GM08714 (cell line): Measurements from ENCODE around the gene XRCC2.
A peak's percentile ranks its signal among the peaks of the same experiment; 100 is the strongest.
"Not testable (repeated sequence)": the region's sequence is repeated elsewhere in the genome, so short reads cannot be mapped to it uniquely, and the experiment has no call there.

Experiments
- H3K4me3 ChIP-seq: fragments of 200-500 bp; sonication (Bioruptor generic); 2 replicates; pipeline ENCODE4 v1.5.1; 2014; ENCODE audit warnings: mild to moderate bottlenecking, low read length, inconsistent platforms
- ZNF274 ChIP-seq: IDR thresholded peaks from 2 replicates; pipeline ENCODE4 v1.6.1; 2012; ENCODE audit warnings: mild to moderate bottlenecking, low read depth, low read length

XRCC2 gene

GRCh38 chr7:152674860-152675758, 832 bp downstream of the XRCC2 start:
- TF ChIP-seq ZNF274 = no peak
- H3K4me3 ChIP-seq = peak overlapping the region; percentile 79

- no peak for TF ChIP-seq ZNF274
- no peak overlapping the region for H3K4me3 ChIP-seq
Measured at GRCh38 chr7:152673897-152674296, 2.0 kb downstream of the XRCC2 start.

GRCh38 chr7:152672626-152673025, 3.3 kb downstream of the XRCC2 start:
- no peak for TF ChIP-seq ZNF274

GRCh38 chr7:152669758-152670157, 6.2 kb downstream of the XRCC2 start:
- H3K4me3 ChIP-seq = no peak overlapping the region
- TF ChIP-seq ZNF274 = no peak

More at GRCh38 chr7:152672626-152673025, 3.3 kb downstream of the XRCC2 start:
- H3K4me3 ChIP-seq = no peak overlapping the region

- TF ChIP-seq ZNF274 = no peak
- no peak overlapping the region for H3K4me3 ChIP-seq
Measured at GRCh38 chr7:152668975-152669374, 7.0 kb downstream of the XRCC2 start.

- TF ChIP-seq ZNF274 = no peak
- H3K4me3 ChIP-seq = no peak overlapping the region
Measured at GRCh38 chr7:152667958-152668357, 8.0 kb downstream of the XRCC2 start.

- no peak for TF ChIP-seq ZNF274
- H3K4me3 ChIP-seq = no peak overlapping the region
Measured at GRCh38 chr7:152666078-152666477, 9.9 kb downstream of the XRCC2 start.

- no peak overlapping the region for H3K4me3 ChIP-seq
- no peak for TF ChIP-seq ZNF274
Measured at GRCh38 chr7:152664636-152665035, 11.3 kb downstream of the XRCC2 start.

- no peak for TF ChIP-seq ZNF274
- H3K4me3 ChIP-seq = no peak overlapping the region
Measured at GRCh38 chr7:152663931-152664330, 12.0 kb downstream of the XRCC2 start.

- no peak for TF ChIP-seq ZNF274
- H3K4me3 ChIP-seq = no peak overlapping the region
Measured at GRCh38 chr7:152663148-152663740, 12.7 kb downstream of the XRCC2 start.

GRCh38 chr7:152661479-152661878, 14.5 kb downstream of the XRCC2 start:
- no peak for TF ChIP-seq ZNF274
- no peak overlapping the region for H3K4me3 ChIP-seq

- TF ChIP-seq ZNF274 = no peak
Measured at GRCh38 chr7:152660021-152660420, 15.9 kb downstream of the XRCC2 start.

GRCh38 chr7:152654971-152655370, 21.0 kb downstream of the XRCC2 start:
- no peak overlapping the region for H3K4me3 ChIP-seq
- TF ChIP-seq ZNF274 = no peak

More at GRCh38 chr7:152660021-152660420, 15.9 kb downstream of the XRCC2 start:
- no peak overlapping the region for H3K4me3 ChIP-seq

GRCh38 chr7:152649220-152649619, 26.7 kb downstream of the XRCC2 start:
- no peak overlapping the region for H3K4me3 ChIP-seq
- TF ChIP-seq ZNF274 = no peak

GRCh38 chr7:152647009-152647408, 28.9 kb downstream of the XRCC2 start:
- no peak for TF ChIP-seq ZNF274
- no peak overlapping the region for H3K4me3 ChIP-seq

- not testable (repeated sequence) for H3K4me3 ChIP-seq
Measured at GRCh38 chr7:152646579-152646978, 29.4 kb downstream of the XRCC2 start.
